ENCODE measurements around the gene RIN1.

RIN1 gene

DNA sequence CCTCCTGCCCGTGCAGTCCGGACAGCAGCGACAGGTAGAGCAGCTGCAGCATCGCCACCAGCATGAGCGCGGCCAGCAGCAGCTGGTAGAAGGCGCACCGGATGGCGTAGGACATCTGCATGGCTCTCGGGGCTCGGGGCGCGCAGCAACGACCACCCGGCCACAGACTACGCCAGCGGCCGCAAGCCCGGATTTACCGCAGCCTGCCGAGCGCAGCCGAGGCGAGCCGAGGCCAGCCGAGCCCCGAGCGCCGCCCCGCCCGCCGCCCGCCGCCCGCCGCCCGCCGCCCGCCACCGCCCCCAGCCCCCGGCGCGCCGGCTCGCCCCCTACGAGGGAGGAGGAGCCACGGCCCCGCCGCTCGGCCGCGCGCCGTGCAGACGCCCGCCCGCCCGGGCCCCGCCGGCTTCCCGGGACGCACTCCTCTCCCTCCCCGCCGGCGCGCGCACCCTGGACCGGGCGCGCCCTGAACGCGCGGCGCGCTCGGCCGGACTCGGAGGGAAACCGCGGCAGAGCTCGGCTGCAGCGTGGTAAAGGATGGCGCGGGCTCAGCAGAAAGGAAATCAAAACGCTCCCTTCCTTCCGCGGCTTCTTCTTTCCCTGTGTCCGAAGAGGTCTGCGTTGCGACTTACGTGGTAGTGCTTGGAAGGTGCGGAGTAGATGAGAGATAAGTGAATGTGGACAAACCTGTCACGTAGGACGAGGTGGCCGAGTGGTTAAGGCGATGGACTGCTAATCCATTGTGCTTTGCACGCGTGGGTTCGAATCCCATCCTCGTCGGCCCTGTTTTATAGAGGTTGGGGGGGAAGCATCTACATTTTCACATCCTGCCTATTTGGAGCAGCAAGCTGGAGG, 11.4 kb upstream of the RIN1 start, which contains the start of gene B4GAT1:
Gene B4GAT1, minus strand, starts transcription at position 205 of the 852 bp plus-strand sequence. Its CDS starts 84 bp downstream, at position 121.
- peak within 1 kb of the TSS; percentile 95 for H3K4me3 ChIP-seq (ENCODE audit: low read depth, low read length)
- DNase-seq (ENCODE audit: low read depth) = peak; percentile 94
- TF ChIP-seq CTCF (IDR thresholded peaks at IDR 0.05; ENCODE audit: insufficient read depth, low read depth, low read length, missing control alignments) = no peak

DNA sequence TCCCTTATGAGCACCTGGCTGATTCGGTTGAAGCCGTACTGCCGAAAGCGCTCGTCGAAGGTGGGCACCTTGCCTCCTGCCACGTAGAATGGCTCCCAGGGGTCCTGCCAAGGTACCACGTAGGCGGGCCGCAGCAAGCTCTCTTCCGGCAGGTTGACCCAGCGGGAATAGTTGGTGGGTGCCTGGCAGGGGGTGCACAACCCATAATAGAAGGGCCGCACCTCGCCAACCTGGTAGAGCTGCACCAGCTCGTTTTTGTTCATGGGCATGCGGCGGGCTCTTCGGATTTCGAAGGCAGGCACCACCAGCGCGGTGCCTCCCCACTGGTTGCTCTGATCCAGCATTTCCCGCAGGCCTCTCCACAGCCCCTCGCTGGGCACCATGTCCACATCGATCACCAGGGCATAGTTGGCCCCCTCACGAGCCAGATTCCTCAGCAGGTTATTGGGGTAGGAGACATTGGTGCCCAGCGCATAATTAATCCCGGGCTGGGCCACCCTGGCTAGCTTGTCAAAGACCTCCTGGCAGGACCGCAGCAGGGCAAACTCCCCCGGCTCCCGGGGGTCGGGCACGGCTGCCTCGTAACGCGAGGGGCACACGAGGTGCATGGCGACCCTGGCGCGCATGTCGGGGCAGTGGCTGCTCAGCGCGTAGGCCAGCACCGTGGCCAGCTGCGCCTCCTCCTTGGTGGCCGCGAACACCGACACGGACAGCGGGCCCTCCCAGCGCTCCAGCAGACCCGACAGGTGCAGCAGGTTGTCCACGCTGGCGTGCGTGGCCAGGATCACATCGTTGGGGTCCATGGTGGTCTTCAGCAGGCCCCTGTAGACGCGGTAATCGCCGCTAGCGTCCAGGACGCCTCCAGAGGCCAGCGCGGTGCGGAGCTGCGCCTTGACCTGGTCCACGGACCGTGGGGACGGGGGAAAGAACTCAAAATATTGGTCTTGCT, 10.5 kb upstream of the RIN1 start:
- DNase-seq (ENCODE audit: low read depth) = no peak
- peak overlapping the region; percentile 95 for H3K4me3 ChIP-seq (ENCODE audit: low read depth, low read length)
- no peak for TF ChIP-seq CTCF (IDR thresholded peaks at IDR 0.05; ENCODE audit: insufficient read depth, low read depth, low read length, missing control alignments)

GRCh38 chr11:66345316-66345649, 9.0 kb upstream of the RIN1 start:
- peak overlapping the region; percentile 99 for H3K4me3 ChIP-seq (ENCODE audit: low read depth, low read length)
- no peak for DNase-seq (ENCODE audit: low read depth)

GRCh38 chr11:66344550-66345315, 8.5 kb upstream of the RIN1 start, which contains the start of gene BRMS1:
TSS of gene BRMS1 (minus strand) at chr11:66345104. CDS start at chr11:66342234, 2,870 bp downstream.
- peak; percentile 96 for DNase-seq (ENCODE audit: low read depth)

More at GRCh38 chr11:66345316-66345649, 9.0 kb upstream of the RIN1 start:
- no peak for TF ChIP-seq CTCF (IDR thresholded peaks at IDR 0.05; ENCODE audit: insufficient read depth, low read depth, low read length, missing control alignments)

GRCh38 chr11:66343176-66343575, 6.9 kb upstream of the RIN1 start:
- TF ChIP-seq CTCF (IDR thresholded peaks at IDR 0.05; ENCODE audit: insufficient read depth, low read depth, low read length, missing control alignments) = no peak
- H3K4me3 ChIP-seq (ENCODE audit: low read depth, low read length) = no peak overlapping the region
- DNase-seq (ENCODE audit: low read depth) = no peak

More at GRCh38 chr11:66344550-66345315, 8.5 kb upstream of the RIN1 start, which contains the start of gene BRMS1:
- H3K4me3 ChIP-seq (ENCODE audit: low read depth, low read length) = peak within 1 kb of the TSS; percentile 99
- TF ChIP-seq CTCF (IDR thresholded peaks at IDR 0.05; ENCODE audit: insufficient read depth, low read depth, low read length, missing control alignments) = peak; percentile 11

GRCh38 chr11:66341502-66342126, 5.4 kb upstream of the RIN1 start:
- TF ChIP-seq CTCF (IDR thresholded peaks at IDR 0.05; ENCODE audit: insufficient read depth, low read depth, low read length, missing control alignments) = no peak
- H3K4me3 ChIP-seq (ENCODE audit: low read depth, low read length) = no peak overlapping the region
- DNase-seq (ENCODE audit: low read depth) = no peak
